Loucy (cell line): ENCODE data around the gene HADHA.

Source experiments
- H2AFZ ChIP-seq: fragments of 200-600 bp; sonication (generic); 2 replicates; pipeline ENCODE4 v1.6.0; 2016; ENCODE audit warnings: antibody characterized with exemption, mild to moderate bottlenecking, low read length, moderate library complexity
- H3F3A ChIP-seq: fragments of 200-600 bp; 2 replicates; pipeline ENCODE4 v1.6.0; 2016; ENCODE audit warnings: antibody characterized with exemption, low read depth, mild to moderate bottlenecking
- H3K27me3 ChIP-seq: fragments of 200-600 bp; sonication (generic); 2 replicates; pipeline ENCODE4 v1.6.1; 2014; ENCODE audit warnings: low read length, mild to moderate bottlenecking; ENCODE audit not compliant: insufficient read depth, poor library complexity, severe bottlenecking
- H3K36me3 ChIP-seq: fragments of 200-600 bp; sonication (generic); 2 replicates; pipeline ENCODE4 v1.6.1; 2016; ENCODE audit warnings: low read length; ENCODE audit not compliant: insufficient read depth
- H3K4me1 ChIP-seq: fragments of 200-600 bp; sonication (generic); 2 replicates; pipeline ENCODE4 v1.5.1; 2014; ENCODE audit warnings: low read length, mild to moderate bottlenecking; ENCODE audit not compliant: insufficient read depth, poor library complexity, severe bottlenecking
- H3K4me2 ChIP-seq: fragments of 200-600 bp; sonication (generic); 2 replicates; pipeline ENCODE4 v1.6.0; 2014; ENCODE audit warnings: antibody characterized with exemption, low read length, low read depth, mild to moderate bottlenecking; ENCODE audit not compliant: poor library complexity, severe bottlenecking
- H3K4me3 ChIP-seq: fragments of 200-600 bp; sonication (generic); 2 replicates; pipeline ENCODE4 v1.5.1; 2014; ENCODE audit warnings: low read length, mild to moderate bottlenecking, mixed read lengths; ENCODE audit not compliant: poor library complexity, severe bottlenecking
- H3K79me2 ChIP-seq: fragments of 200-600 bp; sonication (generic); 2 replicates; pipeline ENCODE4 v1.6.1; 2014; ENCODE audit warnings: low read length; ENCODE audit not compliant: insufficient read depth
- H3K9ac ChIP-seq: fragments of 200-600 bp; sonication (generic); 2 replicates; pipeline ENCODE4 v1.6.0; 2014; ENCODE audit warnings: mild to moderate bottlenecking, low read depth, low read length, moderate library complexity; ENCODE audit not compliant: poor library complexity, severe bottlenecking
- H3K9me2 ChIP-seq: fragments of 200-600 bp; sonication (generic); replicated peaks from 2 replicates; pipeline ENCODE4 v1.6.1; 2016; ENCODE audit warnings: low read depth, low read length, mixed read lengths
- H3K9me3 ChIP-seq: fragments of 200-600 bp; sonication (generic); 2 replicates; pipeline ENCODE4 v1.6.1; 2014; ENCODE audit warnings: mild to moderate bottlenecking, antibody characterized with exemption, low read length, low read depth; ENCODE audit not compliant: insufficient read depth
- H4K20me1 ChIP-seq: fragments of 200-600 bp; sonication (generic); 2 replicates; pipeline ENCODE4 v1.6.0; 2014; ENCODE audit warnings: antibody characterized with exemption, low read length, mild to moderate bottlenecking; ENCODE audit not compliant: insufficient read depth, poor library complexity, severe bottlenecking
- CTCF ChIP-seq: fragments of 200-600 bp; sonication (generic); conservative IDR thresholded peaks from 2 replicates; pipeline ENCODE4 v1.5.1; 2014; ENCODE audit warnings: mild to moderate bottlenecking, antibody characterized with exemption, low read length
- EZH2phosphoT487 ChIP-seq: fragments of 200-600 bp; IDR thresholded peaks from 2 replicates; pipeline ENCODE4 v1.6.1; 2018; ENCODE audit warnings: antibody characterized with exemption, mild to moderate bottlenecking, moderate library complexity, borderline replicate concordance

Gene HADHA

DNA sequence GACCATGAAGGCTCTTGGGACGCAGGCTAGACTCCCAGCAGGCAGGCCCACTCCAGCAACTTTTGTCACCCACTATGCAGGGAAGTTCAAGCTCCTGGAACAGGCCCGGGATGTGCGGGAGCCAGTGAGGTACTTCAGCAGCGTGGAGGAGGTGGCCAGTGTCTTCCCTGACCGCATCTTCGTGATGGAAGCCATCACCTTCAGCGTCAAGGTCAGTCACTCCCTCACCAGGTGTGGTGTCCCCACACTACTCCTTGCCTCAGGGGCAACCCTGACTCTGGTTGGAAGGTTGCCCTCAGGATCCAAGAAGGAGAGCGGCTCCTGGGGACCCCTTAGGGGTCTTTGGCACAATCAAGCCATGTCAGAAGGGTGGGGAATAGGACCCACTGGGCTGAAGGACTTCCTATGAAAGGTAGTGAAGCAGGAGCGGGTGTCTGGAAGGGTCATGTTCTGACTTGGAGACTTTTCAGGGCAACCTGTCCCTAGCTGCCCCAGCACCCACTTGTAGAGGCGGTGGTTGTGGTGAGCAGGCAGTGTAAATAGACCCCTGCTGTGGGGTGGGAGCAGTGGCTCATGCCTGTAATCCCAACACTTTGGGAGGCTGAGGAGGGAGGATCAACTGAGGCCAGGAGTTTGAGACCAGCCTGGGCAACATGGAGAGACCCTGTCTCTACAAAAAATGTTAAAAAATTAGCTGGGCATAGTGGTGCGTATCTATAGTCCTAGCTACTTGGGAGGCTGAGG is 61.4 kb downstream of the HADHA start:
- Histone ChIP-seq H3K4me3 (no peak overlapping the region), H3K4me1 (no peaks in the 10 kb centered on the region), H4K20me1 (no peaks in the 10 kb centered on the region), H3K27me3 (no peaks in the 10 kb centered on the region), H3K36me3 (no peaks in the 10 kb centered on the region), H3F3A (no peaks in the 10 kb centered on the region), H3K9me2 (no peaks in the 10 kb centered on the region), H3K4me2 (no peak overlapping the region), H3K79me2 (no peaks in the 10 kb centered on the region), H2AFZ (no peak overlapping the region), H3K9me3 (no peaks in the 10 kb centered on the region), H3K9ac (no peak overlapping the region)
- TF ChIP-seq EZH2phosphoT487 = no peak
- TF ChIP-seq CTCF = no peak

DNA sequence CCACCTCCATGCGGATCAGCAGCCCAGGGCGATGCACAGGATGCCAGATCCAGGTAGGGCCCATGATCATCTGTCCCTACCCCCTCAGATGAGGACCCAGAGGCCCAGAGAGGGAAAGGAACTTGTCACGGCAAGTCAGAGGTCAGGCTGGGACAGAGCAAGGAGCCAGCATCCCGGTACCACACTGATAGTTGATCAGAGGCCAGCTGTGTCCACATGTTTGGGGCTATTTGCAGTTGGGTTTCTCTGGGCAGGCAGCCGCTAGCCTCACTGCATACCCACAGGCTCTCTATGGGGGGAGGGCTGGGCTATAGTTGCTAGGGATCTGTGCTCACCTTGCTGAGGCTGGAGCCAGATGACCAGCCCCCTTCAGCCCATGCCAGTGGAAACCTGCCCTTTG is 62.0 kb downstream of the HADHA start:
- no peaks in the 10 kb centered on the region for H3F3A ChIP-seq
- no peaks in the 10 kb centered on the region for H3K79me2 ChIP-seq
- no peak overlapping the region for H2AFZ ChIP-seq
- no peaks in the 10 kb centered on the region for H3K27me3 ChIP-seq
- no peaks in the 10 kb centered on the region for H3K36me3 ChIP-seq
- H3K4me3 ChIP-seq = no peak overlapping the region
- no peaks in the 10 kb centered on the region for H3K9me2 ChIP-seq
- no peak overlapping the region for H3K4me2 ChIP-seq
- H3K9ac ChIP-seq = no peak overlapping the region
- no peaks in the 10 kb centered on the region for H4K20me1 ChIP-seq
- TF ChIP-seq EZH2phosphoT487 (no peak), CTCF (no peak)
- H3K9me3 ChIP-seq = no peaks in the 10 kb centered on the region
- H3K4me1 ChIP-seq = no peaks in the 10 kb centered on the region

DNA sequence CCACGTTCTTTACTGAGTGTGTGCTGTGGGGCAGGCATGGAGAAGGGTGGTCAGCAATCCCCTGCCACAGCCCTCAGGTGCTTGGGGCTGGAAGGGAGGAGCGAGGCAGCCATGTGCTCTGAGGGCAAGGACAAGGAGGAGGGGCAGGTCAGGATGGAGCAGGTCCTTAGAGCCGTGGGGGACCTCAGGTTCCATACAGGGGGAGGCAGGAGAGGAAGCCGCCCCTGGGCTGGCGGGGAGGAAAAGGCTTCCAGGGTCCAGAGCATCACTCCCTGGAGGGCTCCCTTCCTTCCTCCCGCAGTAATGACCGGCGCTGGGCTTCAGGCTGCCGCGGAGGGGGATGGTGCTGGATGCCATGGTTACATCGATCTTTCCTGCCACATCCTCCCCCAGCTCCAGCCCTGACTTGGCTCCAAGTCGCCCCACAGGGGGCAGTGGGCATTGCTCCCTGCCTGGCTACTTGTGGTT is 65.0 kb downstream of the HADHA start:
- H3K4me3 ChIP-seq = no peak overlapping the region
- no peaks in the 10 kb centered on the region for H3K9me3 ChIP-seq
- no peaks in the 10 kb centered on the region for H3K9me2 ChIP-seq
- H3K4me1 ChIP-seq = no peaks in the 10 kb centered on the region
- H3K36me3 ChIP-seq = no peaks in the 10 kb centered on the region
- H3K4me2 ChIP-seq = no peak overlapping the region
- H3F3A ChIP-seq = no peaks in the 10 kb centered on the region
- H2AFZ ChIP-seq = no peak overlapping the region
- H3K27me3 ChIP-seq = no peaks in the 10 kb centered on the region
- no peaks in the 10 kb centered on the region for H4K20me1 ChIP-seq
- H3K79me2 ChIP-seq = no peaks in the 10 kb centered on the region
- no peak overlapping the region for H3K9ac ChIP-seq
- TF ChIP-seq EZH2phosphoT487 (no peak), CTCF (no peak)
